GM19240 (cell line): ENCODE data around the gene GCNA.
"Not testable (repeated sequence)": the region's sequence is repeated elsewhere in the genome, so short reads cannot be mapped to it uniquely, and the experiment has no call there.

Experiments used
- DNase-seq: peaks from one replicate; pipeline ENCODE4 v3.0.0; 2011; ENCODE audit warnings: low spot score; ENCODE audit not compliant: insufficient read length

Gene GCNA

DNA sequence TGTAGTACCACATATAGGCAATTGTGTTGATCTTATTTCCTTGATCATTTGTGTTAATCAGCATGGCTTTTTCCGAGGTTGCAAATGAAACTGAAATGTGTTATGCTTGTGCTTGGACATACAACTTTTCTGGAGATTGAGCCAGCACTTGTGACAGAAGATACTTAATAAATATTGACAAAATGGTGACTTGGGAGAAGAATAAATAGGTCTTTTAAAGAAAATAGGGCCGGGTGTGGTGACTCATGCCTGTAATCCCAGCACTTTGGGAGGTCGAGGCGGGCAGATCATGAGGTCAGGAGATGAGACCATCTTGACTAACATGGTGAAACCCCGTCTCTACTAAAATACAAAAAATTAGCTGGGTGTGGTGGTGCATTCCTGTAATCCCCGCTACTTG, 18.5 kb upstream of the GCNA start:
- DNase-seq: not testable (repeated sequence)

DNA sequence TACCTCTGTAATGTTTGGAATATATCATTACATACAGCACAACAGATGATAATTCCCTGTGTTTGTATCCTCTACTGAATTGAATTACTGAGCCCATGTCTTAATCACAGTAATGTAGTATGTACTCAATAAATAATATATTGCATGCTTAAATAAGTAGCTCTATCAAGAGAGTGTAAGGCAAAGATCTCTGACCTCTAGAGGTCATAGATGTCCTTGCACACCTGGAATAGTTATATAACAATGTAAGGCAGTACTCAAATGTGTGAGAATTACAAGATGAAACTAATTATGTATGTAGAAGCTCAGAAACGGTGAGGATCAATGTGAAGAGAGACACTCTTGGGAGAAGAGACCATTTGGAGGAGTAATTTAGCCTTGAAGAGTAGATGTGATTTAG, 14.3 kb upstream of the GCNA start:
- no peak for DNase-seq

DNA sequence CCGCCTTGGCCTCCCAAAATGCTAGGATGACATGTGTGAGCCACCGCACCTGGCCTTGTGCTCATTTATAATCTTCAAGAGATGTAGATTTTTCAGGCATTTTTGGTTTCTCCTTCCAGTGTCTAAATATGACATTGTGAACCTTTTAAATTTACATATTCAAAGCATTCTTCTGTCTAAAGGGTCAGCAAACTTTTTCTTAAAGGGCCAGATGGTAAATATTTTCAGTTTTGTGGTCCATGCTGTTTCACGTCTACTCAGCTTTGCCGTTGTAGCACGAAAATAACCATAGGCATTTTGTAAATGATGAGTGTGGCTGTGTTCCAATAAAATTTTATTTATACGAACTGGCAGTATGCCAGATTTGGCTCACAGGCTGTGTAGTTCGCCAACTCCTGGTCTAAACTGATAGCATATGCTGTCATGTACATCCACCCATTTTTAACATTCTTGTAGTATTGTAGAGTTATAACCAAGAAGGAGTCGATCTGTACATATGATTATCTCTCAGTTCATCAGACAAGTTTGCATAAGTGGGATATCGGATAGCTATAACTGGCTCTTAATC, 12.7 kb upstream of the GCNA start:
- DNase-seq: no peak

DNA sequence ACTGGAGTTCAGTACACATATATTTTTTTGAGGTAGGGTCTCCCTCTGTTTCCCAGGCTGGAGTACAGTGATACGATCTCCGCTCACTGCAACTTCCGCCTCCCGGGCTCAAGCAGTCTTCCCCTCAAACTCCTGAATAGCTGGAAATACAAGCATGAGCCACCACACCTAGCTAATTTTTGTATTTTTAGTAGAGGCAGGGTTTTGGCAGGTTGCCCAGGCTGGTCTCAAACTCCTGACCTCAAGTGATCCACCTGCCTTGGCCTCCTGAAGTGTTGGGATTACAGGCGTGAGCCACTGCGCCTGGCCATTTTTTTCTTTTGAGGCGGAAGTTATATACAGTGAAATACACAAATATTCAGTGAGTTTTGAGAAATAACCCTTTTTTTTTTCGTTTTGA, 6.8 kb upstream of the GCNA start:
- DNase-seq: not testable (repeated sequence)

DNA sequence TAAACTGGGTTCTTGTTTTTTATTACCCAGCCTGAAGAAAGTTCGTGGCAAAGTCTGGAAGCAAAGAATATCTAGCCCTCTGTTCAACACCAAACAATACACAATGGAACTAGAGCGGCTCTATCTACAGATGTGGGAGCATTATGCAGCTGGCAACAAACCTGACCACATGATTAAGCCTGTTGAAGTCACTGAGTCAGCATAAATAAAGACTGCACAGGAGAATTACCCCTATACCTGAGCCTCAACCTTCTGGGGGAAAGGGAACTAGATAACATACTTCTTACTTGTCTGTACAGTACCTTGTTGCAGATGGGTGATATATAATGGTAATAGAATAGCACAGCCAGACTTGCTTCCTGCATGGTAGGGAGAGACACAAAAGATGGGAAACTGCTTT, 4.6 kb upstream of the GCNA start:
- no peak for DNase-seq

DNA sequence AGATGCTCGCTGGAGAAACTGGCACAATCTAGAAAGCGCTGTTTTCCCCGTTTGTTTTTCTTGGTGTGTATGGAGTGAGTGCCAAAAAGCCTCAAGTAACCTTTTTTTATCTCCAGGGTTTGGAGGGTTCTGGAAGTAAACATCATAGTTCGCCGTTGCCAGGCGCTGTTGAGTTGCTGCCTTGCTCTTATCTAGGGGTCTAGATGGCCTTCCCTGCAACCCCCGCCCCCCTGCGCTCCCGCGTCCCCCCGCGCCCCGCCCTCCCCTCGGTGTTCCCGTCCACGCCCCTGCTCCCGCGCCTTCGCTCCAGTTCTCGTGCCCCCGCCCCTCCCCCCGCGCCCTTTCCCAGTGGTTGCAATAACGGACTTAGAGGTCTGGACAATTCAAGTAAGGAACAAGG, 555 bp upstream of the GCNA start:
- DNase-seq: no peak

DNA sequence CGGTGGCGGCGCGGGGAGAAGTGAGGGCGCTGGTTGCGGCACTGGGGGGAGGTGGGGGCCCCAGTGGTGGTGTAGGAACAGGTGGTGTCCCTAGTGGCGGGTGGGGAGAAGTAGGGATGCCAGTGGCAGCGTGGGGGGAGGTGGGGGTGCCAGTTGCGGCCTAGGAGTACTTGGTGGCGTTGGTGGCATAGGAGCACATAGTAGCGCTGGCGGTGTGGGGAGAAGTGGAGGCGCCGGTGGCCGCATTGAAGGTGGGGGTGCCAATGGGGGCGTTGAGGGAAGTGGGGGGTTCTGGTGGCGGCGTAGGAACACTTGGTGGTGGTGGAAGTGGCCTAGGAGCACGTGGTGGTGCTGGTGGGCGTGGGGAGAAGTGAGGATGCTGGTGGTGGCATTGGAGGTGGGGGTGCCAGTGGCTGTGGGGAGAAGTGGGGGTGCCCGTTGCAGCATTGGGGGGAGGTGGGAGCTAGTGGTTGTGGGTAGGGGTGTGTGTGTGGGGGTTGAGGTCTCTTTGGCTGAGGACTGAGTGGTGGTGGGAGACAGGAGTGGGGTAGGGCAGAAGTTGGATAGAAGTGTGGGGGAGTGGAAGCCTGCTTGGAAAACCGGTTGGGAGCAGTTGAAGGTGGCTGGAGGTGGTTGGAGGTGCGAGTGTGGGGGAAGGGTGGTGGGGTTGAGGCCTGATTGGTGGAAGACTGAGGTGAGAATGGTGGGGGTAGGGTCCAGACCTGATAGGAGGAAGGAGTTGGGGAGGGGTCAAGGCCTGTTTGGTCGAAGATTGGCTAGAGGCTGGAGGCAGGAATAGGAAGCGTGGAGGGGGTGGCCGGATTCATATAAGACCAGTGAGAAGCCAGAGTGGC, 1.1 kb downstream of the GCNA start:
- no peak for DNase-seq

DNA sequence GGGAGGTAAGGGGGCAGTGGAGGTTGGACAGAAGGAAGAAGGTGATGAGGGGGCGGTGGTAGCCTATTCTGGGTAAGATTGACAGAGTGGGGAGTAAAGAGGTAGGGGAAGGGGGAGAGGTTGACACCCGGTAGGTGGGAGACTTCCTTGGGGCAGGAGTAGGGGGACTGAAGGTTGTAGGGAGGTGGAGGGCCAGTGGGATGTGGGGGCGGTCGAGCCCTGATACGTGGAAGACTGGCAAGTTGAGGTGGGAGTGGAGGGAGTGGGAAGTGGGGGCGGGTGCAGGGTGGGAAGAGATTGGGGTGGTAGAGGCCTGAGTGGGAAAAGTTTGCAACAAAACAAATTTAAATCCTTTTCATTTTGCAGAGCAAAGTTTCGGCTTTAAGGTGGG, 1.7 kb downstream of the GCNA start:
- DNase-seq: no peak

DNA sequence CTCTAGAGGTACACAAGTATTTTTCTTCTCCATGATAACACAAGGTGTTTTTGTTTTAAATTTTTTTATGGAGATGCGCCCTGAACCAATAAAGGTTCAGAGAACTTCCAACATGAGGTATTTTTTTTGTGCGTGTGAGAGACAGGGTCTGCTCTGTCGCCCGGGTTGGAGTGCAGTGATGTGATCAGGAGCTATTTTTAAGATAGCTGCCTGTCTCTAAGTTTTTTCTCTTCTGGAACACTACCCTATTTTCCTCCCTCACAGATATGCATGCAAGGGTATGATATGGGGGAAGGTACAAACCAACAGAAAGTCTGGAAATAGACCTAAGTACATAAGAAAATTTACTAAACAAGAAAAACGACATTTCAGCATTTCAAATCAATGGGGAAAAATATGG, 3.0 kb downstream of the GCNA start:
- DNase-seq: no peak

DNA sequence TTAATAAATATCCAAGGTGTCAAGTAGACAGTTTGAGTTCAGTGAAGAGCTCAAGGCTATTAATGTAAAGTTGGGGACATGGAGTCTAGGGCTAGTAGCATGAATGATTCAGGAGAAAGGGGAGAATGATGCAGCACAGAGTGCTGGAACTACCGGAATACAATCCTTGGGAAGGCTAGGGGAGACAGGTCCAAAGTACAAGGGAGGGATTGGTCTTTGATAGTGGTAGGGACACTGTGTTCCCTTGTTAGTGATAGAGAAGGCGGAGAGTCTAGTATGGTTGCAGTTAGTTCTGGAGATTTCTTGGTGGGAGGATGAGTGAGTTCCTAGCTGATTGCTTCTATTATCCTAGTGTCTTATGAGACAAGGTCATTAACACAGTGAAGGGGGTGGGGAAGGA, 8.7 kb downstream of the GCNA start:
- DNase-seq: no peak

DNA sequence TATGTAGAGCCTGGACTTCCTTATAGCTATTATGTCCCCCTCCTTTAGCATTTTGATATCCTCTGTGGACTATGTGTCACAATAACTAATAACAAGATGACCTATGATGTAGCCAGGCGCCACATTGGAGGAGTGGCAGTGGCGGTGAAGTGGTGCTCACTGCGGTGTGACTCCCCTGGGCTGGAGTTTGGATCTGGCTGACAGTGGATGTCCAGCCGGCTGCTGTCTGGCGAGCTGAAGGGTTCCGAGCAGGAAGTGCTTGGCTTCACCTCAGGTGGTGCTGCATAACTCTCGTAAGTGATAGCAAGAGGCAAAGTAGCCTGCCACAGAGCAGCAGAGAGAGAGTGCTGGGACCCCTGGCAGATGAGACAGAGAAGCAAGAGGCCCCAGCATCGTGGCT, 15.0 kb downstream of the GCNA start:
- DNase-seq: not testable (repeated sequence)

DNA sequence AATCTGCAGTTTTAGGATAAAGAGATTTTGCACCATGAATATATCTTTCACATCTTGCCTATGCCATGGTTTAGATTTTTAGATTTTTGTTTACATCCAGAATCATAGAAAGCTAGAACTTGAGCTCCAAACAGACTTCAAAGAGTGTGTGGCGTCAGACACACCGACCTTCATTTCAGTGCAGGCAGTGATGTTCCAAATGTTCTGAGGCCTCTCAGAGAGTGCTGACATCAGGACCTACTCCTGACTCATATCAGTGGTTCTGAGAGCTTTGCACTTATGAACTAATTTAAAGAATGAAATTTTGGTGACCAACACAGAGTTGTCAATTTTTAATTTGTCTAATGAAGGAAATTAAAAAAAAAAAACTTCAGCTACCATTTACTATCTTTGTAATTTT, 21.7 kb downstream of the GCNA start:
- DNase-seq: no peak

DNA sequence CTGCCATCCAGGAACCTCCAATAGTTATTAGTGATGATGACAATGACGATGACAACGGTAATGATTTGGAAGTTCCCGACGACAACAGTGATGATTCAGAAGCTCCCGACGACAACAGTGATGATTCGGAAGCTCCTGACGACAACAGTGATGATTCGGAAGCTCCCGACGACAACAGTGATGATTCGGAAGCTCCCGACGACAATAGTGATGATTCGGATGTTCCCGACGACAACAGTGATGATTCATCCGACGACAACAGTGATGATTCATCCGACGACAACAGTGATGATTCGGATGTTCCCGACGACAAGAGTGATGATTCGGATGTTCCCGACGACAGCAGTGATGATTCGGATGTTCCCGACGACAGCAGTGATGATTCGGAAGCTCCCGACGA, 25.4 kb downstream of the GCNA start:
- no peak for DNase-seq

DNA sequence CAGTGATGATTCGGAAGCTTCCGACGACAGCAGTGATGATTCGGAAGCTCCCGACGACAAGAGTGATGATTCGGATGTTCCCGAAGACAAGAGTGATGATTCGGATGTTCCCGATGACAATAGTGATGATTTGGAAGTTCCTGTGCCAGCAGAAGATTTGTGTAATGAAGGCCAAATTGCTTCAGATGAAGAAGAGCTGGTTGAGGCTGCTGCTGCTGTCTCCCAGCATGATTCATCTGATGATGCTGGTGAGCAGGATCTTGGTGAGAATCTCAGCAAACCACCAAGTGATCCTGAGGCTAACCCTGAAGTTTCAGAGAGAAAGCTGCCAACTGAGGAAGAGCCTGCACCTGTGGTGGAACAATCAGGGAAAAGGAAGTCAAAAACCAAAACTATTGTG, 25.9 kb downstream of the GCNA start:
- no peak for DNase-seq

DNA sequence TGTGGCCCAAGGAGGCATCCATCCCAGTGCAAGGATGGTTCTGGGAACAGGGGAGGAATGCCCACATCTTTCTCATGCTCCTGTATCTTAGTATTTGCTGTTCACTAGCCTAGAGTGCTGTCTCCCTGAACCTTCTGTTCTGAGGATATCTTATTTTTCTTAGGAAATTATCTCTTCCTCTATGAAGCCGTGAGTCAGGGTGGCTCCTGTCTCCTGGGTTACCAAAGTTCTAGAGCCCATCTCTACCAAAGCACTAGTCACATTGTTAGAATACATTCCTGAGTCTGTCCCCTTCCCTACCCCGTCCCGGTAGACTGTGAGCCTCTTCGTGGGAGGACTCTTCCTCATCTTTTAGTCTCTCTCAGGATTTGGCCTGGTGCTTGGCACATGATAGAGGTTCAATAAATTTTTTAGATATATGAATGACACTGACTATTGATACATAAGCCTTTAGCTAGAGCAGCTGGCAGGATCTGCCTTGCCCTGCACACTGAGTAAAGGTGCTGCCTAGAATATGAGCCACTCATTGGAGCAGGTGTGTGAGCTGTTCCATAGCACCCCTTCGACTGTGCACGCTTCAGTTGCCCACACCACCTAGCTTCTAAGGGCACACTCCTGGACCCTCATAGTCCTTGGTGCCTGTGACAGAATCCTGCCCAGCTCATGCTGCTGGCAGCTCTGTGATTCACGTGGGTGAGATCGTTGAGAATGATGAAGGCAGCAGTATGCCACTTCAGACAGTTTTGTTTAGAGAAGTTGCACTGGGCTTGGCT, 26.7 kb downstream of the GCNA start:
- no peak for DNase-seq

DNA sequence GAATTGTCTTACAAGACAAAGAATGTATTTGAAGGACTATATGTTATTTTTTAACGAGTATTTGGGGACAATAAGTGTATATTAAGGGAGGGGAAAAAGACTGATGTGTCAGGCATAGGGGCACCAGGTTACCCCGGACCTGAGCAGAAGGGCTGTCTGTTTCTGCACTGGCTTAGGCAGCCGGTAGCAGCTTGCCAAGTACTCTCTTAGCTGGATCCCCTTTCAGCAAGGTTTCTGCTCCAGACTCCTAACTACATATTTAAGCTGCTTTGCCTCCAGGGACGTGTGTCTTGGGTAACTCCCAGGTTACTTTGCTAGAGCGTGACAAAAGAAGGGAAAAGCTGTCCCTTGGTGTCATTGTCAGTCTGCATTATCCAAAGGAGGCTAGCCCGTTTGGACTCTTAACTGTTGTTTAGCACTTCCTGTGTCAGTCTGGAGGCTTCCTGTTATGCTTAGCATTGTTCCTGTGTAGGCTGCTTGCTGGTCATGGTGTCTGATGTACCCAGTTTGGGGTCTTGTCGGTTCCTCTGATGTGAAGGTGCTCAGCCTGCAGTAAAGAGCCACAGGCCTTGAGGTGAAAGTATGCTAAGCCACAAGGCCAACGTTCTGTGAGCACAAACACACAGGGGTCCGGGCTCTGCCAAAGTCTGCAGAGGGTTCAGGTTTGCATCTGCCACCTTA, 28.4 kb downstream of the GCNA start:
- no peak for DNase-seq

DNA sequence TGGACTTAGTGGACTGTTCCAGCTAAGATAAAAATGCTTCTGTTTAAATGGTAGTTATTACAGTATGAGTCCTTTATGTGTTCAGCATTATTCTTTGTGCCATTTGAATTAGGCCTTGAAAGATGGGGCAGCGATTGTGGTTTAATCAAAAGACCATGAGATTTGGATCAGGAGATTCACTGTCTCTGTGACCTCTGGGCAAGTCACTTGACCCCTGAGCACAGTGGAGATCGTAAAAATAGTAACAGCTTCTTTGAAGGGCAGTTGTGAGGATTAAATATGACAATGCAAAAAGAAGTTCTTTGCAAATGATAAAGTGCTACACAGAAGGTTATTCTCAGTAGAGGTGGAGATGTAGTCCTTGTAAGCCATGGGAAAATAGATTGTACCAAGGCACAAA, 29.3 kb downstream of the GCNA start:
- DNase-seq: no peak

DNA sequence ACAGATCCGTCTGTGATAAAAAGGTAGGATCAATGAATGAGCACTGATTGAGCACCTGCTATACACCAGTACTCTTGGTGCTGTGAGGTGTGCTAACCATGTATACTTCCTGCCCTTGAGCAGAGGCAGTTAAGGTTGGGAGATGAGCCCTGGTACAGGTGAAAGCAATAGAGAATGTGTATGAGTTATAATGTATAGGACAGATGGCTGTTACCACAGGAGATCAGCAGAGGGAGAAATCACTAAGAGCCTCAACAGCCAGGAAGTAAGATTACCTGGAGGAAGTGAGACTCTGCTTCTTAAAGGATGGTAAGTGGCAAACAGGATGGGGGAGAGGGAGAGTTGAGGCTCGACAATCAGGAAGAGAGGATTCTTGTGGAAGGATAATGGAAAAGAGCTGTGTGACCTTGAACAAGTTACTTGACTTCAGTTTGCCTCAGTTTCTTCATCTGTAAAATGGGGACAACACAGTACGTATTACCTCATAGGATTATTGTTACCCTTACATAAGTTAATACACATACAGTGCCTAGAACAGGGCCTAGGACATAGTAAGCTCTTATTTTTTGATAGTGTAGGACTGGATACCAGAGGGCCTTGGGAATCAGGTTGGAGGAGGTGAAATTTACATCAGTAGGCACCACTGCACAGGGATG, 31.0 kb downstream of the GCNA start:
- DNase-seq: no peak

DNA sequence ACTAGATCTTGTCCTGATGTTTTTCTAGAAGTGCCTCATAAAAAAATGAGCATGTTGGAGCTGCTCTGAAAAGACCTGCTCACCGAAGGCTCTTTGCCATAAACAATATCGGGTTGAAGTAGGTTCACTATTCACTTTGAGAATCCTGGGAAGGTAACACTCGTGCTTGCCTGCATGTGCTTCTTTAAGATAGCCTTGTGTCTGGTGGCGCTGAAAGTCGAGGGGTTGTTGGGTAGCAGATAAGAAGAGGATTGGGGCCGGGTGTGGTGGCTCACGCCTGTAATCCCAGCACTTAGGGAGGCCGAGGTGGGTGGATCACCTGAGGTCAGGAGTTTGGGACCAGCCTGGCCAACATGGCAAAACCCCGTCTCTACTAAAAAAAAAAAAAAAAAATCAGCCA, 33.5 kb downstream of the GCNA start:
- DNase-seq: not testable (repeated sequence)

DNA sequence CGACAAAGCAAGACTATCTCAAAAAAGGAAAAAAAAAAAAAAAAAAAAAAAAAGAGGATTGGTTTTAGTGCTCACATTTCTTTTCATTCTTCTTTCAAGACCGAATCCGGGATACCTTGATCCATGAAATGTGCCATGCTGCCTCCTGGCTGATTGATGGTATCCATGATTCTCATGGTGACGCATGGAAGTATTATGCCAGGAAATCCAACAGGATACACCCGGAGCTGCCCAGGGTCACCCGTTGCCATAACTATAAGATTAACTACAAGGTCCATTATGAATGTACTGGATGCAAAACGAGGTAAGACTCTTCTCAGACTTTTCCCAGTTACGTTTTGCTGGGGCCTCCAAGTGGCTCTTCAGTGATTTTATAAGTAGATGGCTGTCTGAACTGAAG, 34.0 kb downstream of the GCNA start:
- no peak for DNase-seq

DNA sequence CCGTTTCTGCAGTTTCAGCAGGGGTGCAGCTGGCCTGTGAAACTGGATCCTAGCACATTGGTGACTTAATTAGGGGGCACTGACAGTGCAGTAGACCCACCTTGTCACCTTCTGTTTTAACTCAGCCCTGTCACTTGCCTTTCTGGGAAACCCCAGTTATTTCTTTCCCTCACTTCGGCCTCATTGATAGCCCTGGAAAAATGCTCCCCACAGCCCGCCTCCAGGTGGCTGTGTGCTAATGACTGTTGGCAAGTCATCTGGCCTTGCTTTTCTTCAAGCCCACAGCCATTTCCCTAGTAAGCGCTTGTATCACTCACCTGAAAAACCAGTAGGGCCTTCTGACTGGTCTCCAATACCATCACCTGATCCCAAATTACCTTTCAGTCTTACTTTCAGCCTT, 36.8 kb downstream of the GCNA start:
- DNase-seq: no peak
